ENCODE measurements around the gene ADGRG6. TPM values are rescaled to one million over a fixed set of nuclear protein-coding genes. Genes with fewer than 3 reads are reported as not detected.

The ADGRG6 gene
- 43.7 to 81.4 TPM (median 72.2 TPM) in 5 replicates for total RNA-seq (2022; extraction: Qiagen RNA extraction)

GRCh38 chr6:142301651-142302391 is at the start of gene ADGRG6:
Gene ADGRG6 (plus strand): TSS chr6:142302007. CDS start chr6:142302330, 323 bp downstream.

Other genes with a start within 250 kb of the ADGRG6 start
- gene GJE1, start 169.1 kb upstream of the ADGRG6 start, total RNA-seq (2022; extraction: Qiagen RNA extraction), result not detected in 5 replicates
- gene NMBR, start 154.9 kb upstream of the ADGRG6 start, total RNA-seq (2022; extraction: Qiagen RNA extraction), result not detected in 5 replicates
- 39.2 to 48.9 TPM (median 46.9 TPM) in 5 replicates for gene VTA1, start 154.7 kb upstream of the ADGRG6 start, total RNA-seq (2022; extraction: Qiagen RNA extraction)